IMR-90 (cell line): ENCODE data around the gene ERN1.

Source experiments
- BHLHE40 ChIP-seq: fragments of 150-350 bp; IDR thresholded peaks from 2 replicates; pipeline ENCODE4 v1.6.1; 2016; ENCODE audit warnings: mild to moderate bottlenecking, low read depth, low read length
- CTCF ChIP-seq: conservative IDR thresholded peaks from 2 replicates; pipeline ENCODE4 v1.5.1; 2012; ENCODE audit warnings: mild to moderate bottlenecking, low read depth, low read length, improper control_type of control experiment
- FOS ChIP-seq: fragments of 150-350 bp; IDR thresholded peaks from 2 replicates; pipeline ENCODE4 v1.6.1; 2016; ENCODE audit warnings: low read depth, low read length
- MAFK ChIP-seq: IDR thresholded peaks from 2 replicates; pipeline ENCODE4 v1.6.1; 2012; ENCODE audit warnings: low read depth, low read length, improper control_type of control experiment
- MXI1 ChIP-seq: IDR thresholded peaks from 2 replicates; pipeline ENCODE4 v1.6.1; 2012; ENCODE audit warnings: low read depth, mild to moderate bottlenecking, low read length, moderate library complexity, borderline replicate concordance
- NFE2L2 ChIP-seq: fragments of 150-350 bp; IDR thresholded peaks from 2 replicates; pipeline ENCODE4 v1.6.1; 2016; ENCODE audit warnings: low read depth, mild to moderate bottlenecking, low read length
- POLR2A ChIP-seq: IDR thresholded peaks from 2 replicates; pipeline ENCODE4 v1.6.1; 2012; ENCODE audit warnings: mild to moderate bottlenecking, low read depth, low read length
- RAD21 ChIP-seq: IDR thresholded peaks from 2 replicates; pipeline ENCODE4 v1.6.1; 2012; ENCODE audit warnings: low read length, improper control_type of control experiment
- RCOR1 ChIP-seq: IDR thresholded peaks from 2 replicates; pipeline ENCODE4 v1.6.1; 2012; ENCODE audit warnings: mild to moderate bottlenecking, low read length, improper control_type of control experiment; ENCODE audit not compliant: insufficient replicate concordance
- SMC3 ChIP-seq: fragments of 150-350 bp; IDR thresholded peaks from 2 replicates; pipeline ENCODE4 v1.6.1; 2016; ENCODE audit warnings: low read depth, mild to moderate bottlenecking, antibody characterized with exemption, low read length, moderate library complexity
- USF2 ChIP-seq: fragments of 150-350 bp; IDR thresholded peaks from 2 replicates; pipeline ENCODE4 v1.6.1; 2017; ENCODE audit warnings: mild to moderate bottlenecking, antibody characterized with exemption, low read length, low read depth

GRCh38 chr17:64020056-64020766 lies 109.7 kb downstream of the ERN1 start, which contains the start of gene ICAM2:
- no peak for TF ChIP-seq CTCF
- TF ChIP-seq USF2: no peak
- TF ChIP-seq BHLHE40: no peak
- TF ChIP-seq RAD21: no peak
- TF ChIP-seq SMC3: no peak
- no peak for TF ChIP-seq NFE2L2
- TF ChIP-seq RCOR1: no peak
- TF ChIP-seq FOS: no peak
- TF ChIP-seq MXI1: no peak
- TF ChIP-seq POLR2A: no peak
- no peak for TF ChIP-seq MAFK
